GM12878 (cell line): ENCODE results near the gene ARHGEF17. TPM values are rescaled to one million over a fixed set of nuclear protein-coding genes. Genes with fewer than 3 reads are reported as not detected.

ENCODE experiments used
- ATAC-seq: fragments of 200-7000 bp; cut with Tn5 transposase; 3 replicates; pipeline ENCODE4 v1.9.1; 2020; ENCODE audit warnings: mild to moderate bottlenecking, moderate library complexity
- BruUV-seq: library from RNA; stranded (reverse); fragments of 400-500 nt; replicated peaks from 2 replicates; lab custom pipeline; 2021; lab: Mats Ljungman, UMichigan
- CTCF ChIA-PET: fragments of 300-600 bp; sonication (Branson Sonifier 250); formaldehyde crosslinking; extraction: SDS; loops from one replicate; lab custom pipeline; 2021; ENCODE audit warnings: inconsistent platforms; lab: Yijun Ruan, JAX
- POLR2A ChIA-PET: fragments of 350-600 bp; formaldehyde crosslinking; extraction: SDS; loops from one replicate; lab custom pipeline; 2021; ENCODE audit warnings: inconsistent platforms; lab: Charles Lee
- RAD21 ChIA-PET: fragments of 300-600 bp; sonication (Branson Sonifier 250); formaldehyde crosslinking; loops from one replicate; lab custom pipeline; 2023; ENCODE audit warnings: antibody characterized with exemption; ENCODE audit not compliant: unreplicated experiment; lab: Charles Lee
- SMC1A ChIA-PET: fragments of 300-600 bp; sonication (Branson Sonifier 250); formaldehyde crosslinking; loops from one replicate; lab custom pipeline; 2023; ENCODE audit not compliant: unreplicated experiment, uncharacterized antibody; lab: Charles Lee
- DNase-seq: peaks from one replicate; pipeline ENCODE4 v3.0.0-alpha.2; 2011; ENCODE audit warnings: low read depth, low spot score
- FAIRE-seq: peaks from 3 replicates; lab custom pipeline; 2011; peaks lifted over from hg19 to GRCh38; lab: Jason Lieb, UNC
- H2AFZ ChIP-seq: 2 replicates; pipeline ENCODE4 v1.6.0; 2011; ENCODE audit warnings: low read depth, low read length, control low read depth; ENCODE audit not compliant: control insufficient read depth
- H3K27ac ChIP-seq: 2 replicates; pipeline ENCODE4 v1.5.1; 2011; ENCODE audit warnings: control low read depth; ENCODE audit not compliant: control insufficient read depth, insufficient read depth
- H3K27me3 ChIP-seq, 2 experiments: replicated peaks in 1 of 2; 2 replicates each; pipeline versions ENCODE4 v1.6.0 to v1.6.1; 2011; ENCODE audit warnings: low read length in 1 of 2; ENCODE audit not compliant: control insufficient read depth in 2 of 2, insufficient read depth in 2 of 2
- H3K36me3 ChIP-seq, 2 experiments: 2 replicates each; pipeline ENCODE4 v1.5.1; 2011; ENCODE audit warnings: low read length in 1 of 2; ENCODE audit not compliant: control insufficient read depth in 2 of 2, insufficient read depth in 2 of 2
- H3K4me1 ChIP-seq: 2 replicates; pipeline ENCODE4 v1.6.1; 2011; ENCODE audit warnings: mild to moderate bottlenecking, low read length, moderate library complexity, mixed read lengths; ENCODE audit not compliant: control insufficient read depth, insufficient read depth
- H3K4me2 ChIP-seq: 2 replicates; pipeline ENCODE4 v1.6.0; 2011; ENCODE audit warnings: control low read depth; ENCODE audit not compliant: control insufficient read depth, insufficient read depth
- H3K4me3 ChIP-seq: fragments of 200-600 bp; sonication (generic); 2 replicates; pipeline ENCODE4 v1.5.1; 2016
- H3K79me2 ChIP-seq: 2 replicates; pipeline ENCODE4 v1.6.0; 2011; ENCODE audit warnings: low read length; ENCODE audit not compliant: control insufficient read depth, insufficient read depth
- H3K9ac ChIP-seq: 2 replicates; pipeline ENCODE4 v1.8.0; 2011; ENCODE audit warnings: low read length, control low read depth, mixed read lengths; ENCODE audit not compliant: control insufficient read depth, insufficient read depth
- H3K9me3 ChIP-seq: replicated peaks from 3 replicates; pipeline ENCODE4 v1.5.1; 2011; ENCODE audit warnings: mild to moderate bottlenecking, low read length; ENCODE audit not compliant: control insufficient read depth, insufficient read depth
- H4K20me1 ChIP-seq: 2 replicates; pipeline ENCODE4 v1.6.0; 2011; ENCODE audit not compliant: control insufficient read depth, insufficient read depth
- BACH1 ChIP-seq: fragments of 450-650 bp; IDR thresholded peaks from 2 replicates; pipeline ENCODE4 v1.6.1; 2017; ENCODE audit warnings: mild to moderate bottlenecking, borderline replicate concordance
- BMI1 ChIP-seq: fragments of 450-650 bp; IDR thresholded peaks from 2 replicates; pipeline ENCODE4 v1.6.1; 2016; ENCODE audit warnings: mild to moderate bottlenecking, moderate library complexity, borderline replicate concordance
- CHD2 ChIP-seq: IDR thresholded peaks from 2 replicates; pipeline ENCODE4 v1.6.1; 2011; ENCODE audit warnings: low read depth, low read length, improper control_type of control experiment, borderline replicate concordance
- MTA2 ChIP-seq: fragments of 450-650 bp; IDR thresholded peaks from 2 replicates; pipeline ENCODE4 v1.6.1; 2016; ENCODE audit warnings: low read depth, mild to moderate bottlenecking, moderate library complexity
- NR2C1 ChIP-seq: fragments of 450-650 bp; IDR thresholded peaks from 2 replicates; pipeline ENCODE4 v1.6.1; 2017; ENCODE audit warnings: antibody characterized with exemption, mild to moderate bottlenecking, moderate library complexity
- PAX5 ChIP-seq: IDR thresholded peaks from 2 replicates; pipeline ENCODE4 v1.6.1; 2011; ENCODE audit warnings: low read depth, low read length, borderline replicate concordance
- SMAD1 ChIP-seq: fragments of 450-650 bp; IDR thresholded peaks from 2 replicates; pipeline ENCODE4 v1.6.1; 2018; ENCODE audit warnings: mild to moderate bottlenecking, low read depth; ENCODE audit not compliant: partially characterized antibody
- WGBS: methylation state at CpG from one replicate; pipeline ENCODE4 v1.1.6; 2016; ENCODE audit warnings: low lambda C conversion rate; ENCODE audit not compliant: insufficient replicate concordance, insufficient coverage; ENCODE audit errors: missing lambda C conversion rate; 5-methylcytosine and 5-hydroxymethylcytosine counted together
- in situ Hi-C: fragments of 300-500 bp; cut with MboI; formaldehyde crosslinking; loops from 9 replicates; pipeline ENCODE4 v1.14.3; 2018; ENCODE audit warnings: mixed read lengths
- intact Hi-C: fragments of 100-400 bp; cut with micrococcal nuclease; formaldehyde crosslinking; loops from one replicate; pipeline ENCODE4 v1.14.2; 2022; ENCODE audit not compliant: unreplicated experiment
- polyA plus RNA-seq, 11 experiments: library from polyadenylated mRNA; depleted of rRNA in 4 of 11; unstranded in 6 of 11; stranded (reverse) in 5 of 11; fragments of >200 nt; fragmentation: Nextera tagmentation in 4 of 11; fragmentation: Illumina TruSeq in 1 of 11; extraction: Ambion mirVana in 4 of 11; extraction: Trizol in 1 of 11; gene quantifications; 1 replicate in 1 of 11; 2 replicates in 10 of 11; pipeline versions ENCODE4 v1.2.1 to v1.2.3, GENCODE V29; 2011 to 2016; ENCODE audit warnings: inconsistent platforms in 2 of 11, missing spikeins in 2 of 11, low read depth in 1 of 11
- total RNA-seq, 4 experiments: library from RNA; depleted of rRNA in 3 of 4; stranded (reverse); fragments of >200 nt in 3 of 4; fragmentation: Illumina TruSeq in 1 of 4; extraction: Trizol in 1 of 4; gene quantifications; 2 replicates each; pipeline versions ENCODE4 v1.2.1 to v1.2.3, GENCODE V29; 2013 to 2021
- TF ChIP-seq, protein P1 (sequence below): fragments of 450-650 bp; IDR thresholded peaks from 2 replicates; pipeline ENCODE4 v1.6.1; 2017; ENCODE audit warnings: mild to moderate bottlenecking, moderate library complexity
- TF ChIP-seq, protein P2 (sequence below): IDR thresholded peaks from 2 replicates; pipeline ENCODE4 v1.6.1; 2012; ENCODE audit warnings: low read depth, low read length, improper control_type of control experiment
- TF ChIP-seq, protein P3 (sequence below): IDR thresholded peaks from 2 replicates; pipeline ENCODE4 v1.6.1; 2011; ENCODE audit warnings: borderline replicate concordance, low read depth, mild to moderate bottlenecking, moderate library complexity, mixed read lengths, low read length; ENCODE audit not compliant: insufficient read depth; ENCODE audit errors: extremely low read length
- TF ChIP-seq, protein P4 (sequence below): fragments of 450-650 bp; IDR thresholded peaks from 2 replicates; pipeline ENCODE4 v1.6.1; 2014; ENCODE audit warnings: mild to moderate bottlenecking
- TF ChIP-seq, protein P5 (sequence below): fragments of 450-650 bp; IDR thresholded peaks from 2 replicates; pipeline ENCODE4 v1.6.1; 2016; ENCODE audit warnings: mild to moderate bottlenecking
- TF ChIP-seq, protein P6 (sequence below): IDR thresholded peaks from 2 replicates; pipeline ENCODE4 v1.6.1; 2011; ENCODE audit warnings: low read depth, low read length, improper control_type of control experiment, borderline replicate concordance

ARHGEF17 gene
- total and polyA plus RNA-seq, 10 of the 15 experiments (the other 5 are each of a cell fraction or from before 2014, with no cell fraction given), result 0.15 to 11.0 (median 1.7) TPM

DNA sequence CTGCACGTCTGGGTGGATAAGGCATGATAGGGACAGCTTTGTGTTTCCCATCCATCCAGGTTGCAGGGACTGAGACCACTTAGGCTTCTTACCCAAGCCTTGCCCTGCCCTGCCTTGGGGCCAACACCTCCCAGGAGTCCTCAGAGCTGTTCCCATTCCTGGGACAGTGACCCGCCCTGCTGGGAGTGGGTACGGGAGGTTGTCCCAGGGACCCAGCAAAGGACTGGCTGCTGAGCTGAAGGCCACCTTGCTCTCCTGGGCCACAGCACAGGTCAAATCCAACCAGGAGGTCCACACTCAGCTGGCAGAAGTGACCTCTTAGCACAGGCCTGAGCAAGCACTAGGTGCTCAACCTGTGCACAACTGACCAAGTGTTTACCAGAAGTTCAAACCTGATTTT, 16.9 kb upstream of the ARHGEF17 start:
- POLR2A ChIA-PET, result interaction anchor here (0.9 to 1.0 kb wide), 2 partner anchors 21 to 46 kb away, joined by 3 to 4 read pairs; no protein-coding TSS in a partner anchor
- no peaks in the 10 kb centered on the region for H3K36me3 ChIP-seq
- FAIRE-seq (no peak), ATAC-seq (no peak), DNase-seq (no peak)
- no peaks in the 10 kb centered on the region for H4K20me1 ChIP-seq
- H2AFZ ChIP-seq, result no peak overlapping the region
- H3K9ac ChIP-seq, result no peak overlapping the region
- BruUV-seq, result no TSS peak
- SMC1A ChIA-PET, result interaction anchor here (0.9 to 2.3 kb wide), 4 partner anchors 19 to 44 kb away, joined by 3 to 11 read pairs (median 4); partner anchors contain the start of gene P2RY6
- TF ChIP-seq NR2C1 (no peak), BMI1 (no peak), CHD2 (no peak), BACH1 (no peak), PAX5 (no peak), SMAD1 (no peak), MTA2 (no peak)
- TF ChIP-seq, protein P1, sequence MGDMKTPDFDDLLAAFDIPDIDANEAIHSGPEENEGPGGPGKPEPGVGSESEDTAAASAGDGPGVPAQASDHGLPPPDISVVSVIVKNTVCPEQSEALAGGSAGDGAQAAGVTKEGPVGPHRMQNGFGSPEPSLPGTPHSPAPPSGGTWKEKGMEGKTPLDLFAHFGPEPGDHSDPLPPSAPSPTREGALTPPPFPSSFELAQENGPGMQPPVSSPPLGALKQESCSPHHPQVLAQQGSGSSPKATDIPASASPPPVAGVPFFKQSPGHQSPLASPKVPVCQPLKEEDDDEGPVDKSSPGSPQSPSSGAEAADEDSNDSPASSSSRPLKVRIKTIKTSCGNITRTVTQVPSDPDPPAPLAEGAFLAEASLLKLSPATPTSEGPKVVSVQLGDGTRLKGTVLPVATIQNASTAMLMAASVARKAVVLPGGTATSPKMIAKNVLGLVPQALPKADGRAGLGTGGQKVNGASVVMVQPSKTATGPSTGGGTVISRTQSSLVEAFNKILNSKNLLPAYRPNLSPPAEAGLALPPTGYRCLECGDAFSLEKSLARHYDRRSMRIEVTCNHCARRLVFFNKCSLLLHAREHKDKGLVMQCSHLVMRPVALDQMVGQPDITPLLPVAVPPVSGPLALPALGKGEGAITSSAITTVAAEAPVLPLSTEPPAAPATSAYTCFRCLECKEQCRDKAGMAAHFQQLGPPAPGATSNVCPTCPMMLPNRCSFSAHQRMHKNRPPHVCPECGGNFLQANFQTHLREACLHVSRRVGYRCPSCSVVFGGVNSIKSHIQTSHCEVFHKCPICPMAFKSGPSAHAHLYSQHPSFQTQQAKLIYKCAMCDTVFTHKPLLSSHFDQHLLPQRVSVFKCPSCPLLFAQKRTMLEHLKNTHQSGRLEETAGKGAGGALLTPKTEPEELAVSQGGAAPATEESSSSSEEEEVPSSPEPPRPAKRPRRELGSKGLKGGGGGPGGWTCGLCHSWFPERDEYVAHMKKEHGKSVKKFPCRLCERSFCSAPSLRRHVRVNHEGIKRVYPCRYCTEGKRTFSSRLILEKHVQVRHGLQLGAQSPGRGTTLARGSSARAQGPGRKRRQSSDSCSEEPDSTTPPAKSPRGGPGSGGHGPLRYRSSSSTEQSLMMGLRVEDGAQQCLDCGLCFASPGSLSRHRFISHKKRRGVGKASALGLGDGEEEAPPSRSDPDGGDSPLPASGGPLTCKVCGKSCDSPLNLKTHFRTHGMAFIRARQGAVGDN, result no peak
- TF ChIP-seq, protein P2, sequence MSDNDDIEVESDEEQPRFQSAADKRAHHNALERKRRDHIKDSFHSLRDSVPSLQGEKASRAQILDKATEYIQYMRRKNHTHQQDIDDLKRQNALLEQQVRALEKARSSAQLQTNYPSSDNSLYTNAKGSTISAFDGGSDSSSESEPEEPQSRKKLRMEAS, result no peak
- TF ChIP-seq, protein P3, sequence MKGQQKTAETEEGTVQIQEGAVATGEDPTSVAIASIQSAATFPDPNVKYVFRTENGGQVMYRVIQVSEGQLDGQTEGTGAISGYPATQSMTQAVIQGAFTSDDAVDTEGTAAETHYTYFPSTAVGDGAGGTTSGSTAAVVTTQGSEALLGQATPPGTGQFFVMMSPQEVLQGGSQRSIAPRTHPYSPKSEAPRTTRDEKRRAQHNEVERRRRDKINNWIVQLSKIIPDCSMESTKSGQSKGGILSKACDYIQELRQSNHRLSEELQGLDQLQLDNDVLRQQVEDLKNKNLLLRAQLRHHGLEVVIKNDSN, result no peak
- TF ChIP-seq, protein P4, sequence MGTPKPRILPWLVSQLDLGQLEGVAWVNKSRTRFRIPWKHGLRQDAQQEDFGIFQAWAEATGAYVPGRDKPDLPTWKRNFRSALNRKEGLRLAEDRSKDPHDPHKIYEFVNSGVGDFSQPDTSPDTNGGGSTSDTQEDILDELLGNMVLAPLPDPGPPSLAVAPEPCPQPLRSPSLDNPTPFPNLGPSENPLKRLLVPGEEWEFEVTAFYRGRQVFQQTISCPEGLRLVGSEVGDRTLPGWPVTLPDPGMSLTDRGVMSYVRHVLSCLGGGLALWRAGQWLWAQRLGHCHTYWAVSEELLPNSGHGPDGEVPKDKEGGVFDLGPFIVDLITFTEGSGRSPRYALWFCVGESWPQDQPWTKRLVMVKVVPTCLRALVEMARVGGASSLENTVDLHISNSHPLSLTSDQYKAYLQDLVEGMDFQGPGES, result no peak
- TF ChIP-seq, protein P5, sequence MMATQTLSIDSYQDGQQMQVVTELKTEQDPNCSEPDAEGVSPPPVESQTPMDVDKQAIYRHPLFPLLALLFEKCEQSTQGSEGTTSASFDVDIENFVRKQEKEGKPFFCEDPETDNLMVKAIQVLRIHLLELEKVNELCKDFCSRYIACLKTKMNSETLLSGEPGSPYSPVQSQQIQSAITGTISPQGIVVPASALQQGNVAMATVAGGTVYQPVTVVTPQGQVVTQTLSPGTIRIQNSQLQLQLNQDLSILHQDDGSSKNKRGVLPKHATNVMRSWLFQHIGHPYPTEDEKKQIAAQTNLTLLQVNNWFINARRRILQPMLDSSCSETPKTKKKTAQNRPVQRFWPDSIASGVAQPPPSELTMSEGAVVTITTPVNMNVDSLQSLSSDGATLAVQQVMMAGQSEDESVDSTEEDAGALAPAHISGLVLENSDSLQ, result no peak
- TF ChIP-seq, protein P6, sequence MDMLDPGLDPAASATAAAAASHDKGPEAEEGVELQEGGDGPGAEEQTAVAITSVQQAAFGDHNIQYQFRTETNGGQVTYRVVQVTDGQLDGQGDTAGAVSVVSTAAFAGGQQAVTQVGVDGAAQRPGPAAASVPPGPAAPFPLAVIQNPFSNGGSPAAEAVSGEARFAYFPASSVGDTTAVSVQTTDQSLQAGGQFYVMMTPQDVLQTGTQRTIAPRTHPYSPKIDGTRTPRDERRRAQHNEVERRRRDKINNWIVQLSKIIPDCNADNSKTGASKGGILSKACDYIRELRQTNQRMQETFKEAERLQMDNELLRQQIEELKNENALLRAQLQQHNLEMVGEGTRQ, result no peak
- intact Hi-C loops, result no loop called here
- no peak overlapping the region for H3K27ac ChIP-seq
- H3K4me1 ChIP-seq, result peaks cover 23% of the 10 kb centered on the region
- no peaks in the 10 kb centered on the region for H3K79me2 ChIP-seq
- in situ Hi-C loops, result loop anchor here (5.0 kb wide), 1 partner anchor 46 kb away; no protein-coding TSS in a partner anchor
- H3K4me3 ChIP-seq, result no peak overlapping the region
- no peak overlapping the region for H3K4me2 ChIP-seq
- no peaks in the 10 kb centered on the region; a peak in 2 of 4 replicates for H3K27me3 ChIP-seq
- CTCF ChIA-PET, result interaction anchor here (0.6 to 17.3 kb wide), 10 partner anchors 13 to 575 kb away, joined by 3 to 326 read pairs (median 15); partner anchors contain the start of gene ARHGEF17
- WGBS, result 85% methylated on average over 3 of the region's 3 CpGs
- no peaks in the 10 kb centered on the region for H3K9me3 ChIP-seq
- RAD21 ChIA-PET, result interaction anchor here (1.0 to 5.0 kb wide), 3 partner anchors 46 to 106 kb away, joined by 3 to 34 read pairs (median 3); no protein-coding TSS in a partner anchor
